WERI-Rb-1 (cell line): ENCODE data around the gene ZNF81.
"Not testable (repeated sequence)": the region's sequence is repeated elsewhere in the genome, so short reads cannot be mapped to it uniquely, and the experiment has no call there.

Source experiments
- DNase-seq: peaks from one replicate; pipeline ENCODE4 v3.0.0-alpha.2; 2020
- H3K27ac ChIP-seq: fragments of 250-450 bp; sonication (Bioruptor Pico); 2 replicates; pipeline ENCODE4 v1.5.1; 2020; ENCODE audit warnings: mild to moderate bottlenecking, moderate library complexity
- H3K27me3 ChIP-seq: fragments of 250-450 bp; sonication (Bioruptor Pico); 2 replicates; pipeline ENCODE4 v1.5.1; 2021; ENCODE audit warnings: mild to moderate bottlenecking, low read depth, moderate library complexity; ENCODE audit not compliant: insufficient read depth, severe bottlenecking
- H3K36me3 ChIP-seq: fragments of 250-450 bp; sonication (Bioruptor Pico); 2 replicates; pipeline ENCODE4 v1.5.1; 2020; ENCODE audit warnings: mild to moderate bottlenecking, moderate library complexity
- H3K4me3 ChIP-seq: 2 replicates; pipeline ENCODE4 v1.5.1; 2011; ENCODE audit warnings: low read depth, mild to moderate bottlenecking, control low read depth, low read length
- H3K9me3 ChIP-seq: fragments of 250-450 bp; sonication (Bioruptor Pico); 2 replicates; pipeline ENCODE4 v1.5.1; 2021; ENCODE audit warnings: mild to moderate bottlenecking, moderate library complexity; ENCODE audit not compliant: severe bottlenecking
- TF ChIP-seq, protein P1 (sequence below): IDR thresholded peaks from 2 replicates; pipeline ENCODE4 v1.5.1; 2011; ENCODE audit warnings: low read depth, mild to moderate bottlenecking, control low read depth, inconsistent platforms, low read length

The ZNF81 gene

DNA sequence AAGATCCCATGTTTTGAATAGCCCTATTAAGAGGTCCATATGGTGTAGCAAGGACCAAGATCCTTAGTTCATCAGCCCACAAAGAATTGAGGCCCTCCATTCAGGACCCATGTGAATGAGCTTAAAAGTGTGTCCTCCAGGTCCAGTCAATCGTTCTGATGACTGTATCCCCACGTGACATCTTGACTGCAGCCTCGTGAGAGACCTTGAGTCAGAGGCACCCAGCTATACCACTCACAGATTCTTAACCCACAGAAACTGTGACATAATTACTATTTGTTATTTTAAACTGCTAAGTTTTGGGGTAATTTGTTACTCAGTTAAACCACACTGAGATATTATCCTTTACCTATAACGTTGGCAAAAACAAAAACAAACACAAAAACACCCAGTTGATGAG, 104.7 kb downstream of the ZNF81 start:
- no peak for DNase-seq
- H3K27ac ChIP-seq: no peak overlapping the region
- no peaks in the 10 kb centered on the region for H3K36me3 ChIP-seq
- H3K4me3 ChIP-seq: no peak overlapping the region
- TF ChIP-seq, protein P1, sequence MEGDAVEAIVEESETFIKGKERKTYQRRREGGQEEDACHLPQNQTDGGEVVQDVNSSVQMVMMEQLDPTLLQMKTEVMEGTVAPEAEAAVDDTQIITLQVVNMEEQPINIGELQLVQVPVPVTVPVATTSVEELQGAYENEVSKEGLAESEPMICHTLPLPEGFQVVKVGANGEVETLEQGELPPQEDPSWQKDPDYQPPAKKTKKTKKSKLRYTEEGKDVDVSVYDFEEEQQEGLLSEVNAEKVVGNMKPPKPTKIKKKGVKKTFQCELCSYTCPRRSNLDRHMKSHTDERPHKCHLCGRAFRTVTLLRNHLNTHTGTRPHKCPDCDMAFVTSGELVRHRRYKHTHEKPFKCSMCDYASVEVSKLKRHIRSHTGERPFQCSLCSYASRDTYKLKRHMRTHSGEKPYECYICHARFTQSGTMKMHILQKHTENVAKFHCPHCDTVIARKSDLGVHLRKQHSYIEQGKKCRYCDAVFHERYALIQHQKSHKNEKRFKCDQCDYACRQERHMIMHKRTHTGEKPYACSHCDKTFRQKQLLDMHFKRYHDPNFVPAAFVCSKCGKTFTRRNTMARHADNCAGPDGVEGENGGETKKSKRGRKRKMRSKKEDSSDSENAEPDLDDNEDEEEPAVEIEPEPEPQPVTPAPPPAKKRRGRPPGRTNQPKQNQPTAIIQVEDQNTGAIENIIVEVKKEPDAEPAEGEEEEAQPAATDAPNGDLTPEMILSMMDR: no peak
- H3K27me3 ChIP-seq: peaks cover 5% of the 10 kb centered on the region
- H3K9me3 ChIP-seq: no peaks in the 10 kb centered on the region

DNA sequence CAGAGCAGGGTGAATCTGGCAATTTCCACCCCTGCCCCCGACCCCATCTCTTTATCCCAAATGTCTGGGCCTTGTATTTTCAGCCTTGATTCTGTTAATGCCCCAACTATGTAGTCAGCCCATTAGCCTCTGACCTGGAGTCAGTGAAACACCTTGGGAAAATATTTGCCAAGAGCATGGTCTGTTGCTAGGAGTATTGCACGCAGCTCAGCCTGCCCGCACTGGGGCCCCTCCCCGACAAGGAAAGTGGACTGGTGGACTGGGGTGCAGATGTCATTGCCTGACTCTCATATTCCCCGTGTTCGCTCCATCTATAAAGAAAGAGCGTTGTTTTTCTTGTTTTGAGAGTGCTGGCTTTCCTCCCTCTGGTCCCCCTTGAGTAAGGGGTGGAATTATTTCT, 118.6 kb downstream of the ZNF81 start:
- H3K27me3 ChIP-seq, H3K27ac ChIP-seq, DNase-seq, H3K9me3 ChIP-seq, H3K4me3 ChIP-seq, H3K36me3 ChIP-seq: not testable (repeated sequence)

DNA sequence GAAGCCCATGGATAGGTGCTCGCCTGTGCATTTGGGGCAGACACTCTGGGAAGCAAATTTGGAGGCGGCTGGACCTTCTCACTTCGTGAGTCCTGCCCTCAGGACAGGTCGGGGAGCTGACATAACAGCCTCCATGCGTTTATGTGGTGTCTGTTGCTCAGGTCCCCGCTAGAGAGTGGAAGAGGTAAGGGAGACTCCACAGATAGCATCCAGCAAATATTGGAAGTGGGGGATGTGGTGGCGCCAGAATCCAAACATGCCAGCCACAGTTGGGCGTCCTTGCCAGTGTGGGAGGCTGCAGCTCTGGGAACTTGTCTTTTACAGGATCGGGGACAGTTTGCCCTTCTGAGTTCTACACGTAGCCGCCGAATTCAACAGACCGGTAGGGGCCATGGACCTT, 119.3 kb downstream of the ZNF81 start:
- Histone ChIP-seq H3K4me3 (no peak overlapping the region), H3K27ac (no peak overlapping the region), H3K9me3 (no peaks in the 10 kb centered on the region), H3K36me3 (no peaks in the 10 kb centered on the region), H3K27me3 (no peaks in the 10 kb centered on the region)
- DNase-seq: no peak
- TF ChIP-seq, protein P1: no peak

DNA sequence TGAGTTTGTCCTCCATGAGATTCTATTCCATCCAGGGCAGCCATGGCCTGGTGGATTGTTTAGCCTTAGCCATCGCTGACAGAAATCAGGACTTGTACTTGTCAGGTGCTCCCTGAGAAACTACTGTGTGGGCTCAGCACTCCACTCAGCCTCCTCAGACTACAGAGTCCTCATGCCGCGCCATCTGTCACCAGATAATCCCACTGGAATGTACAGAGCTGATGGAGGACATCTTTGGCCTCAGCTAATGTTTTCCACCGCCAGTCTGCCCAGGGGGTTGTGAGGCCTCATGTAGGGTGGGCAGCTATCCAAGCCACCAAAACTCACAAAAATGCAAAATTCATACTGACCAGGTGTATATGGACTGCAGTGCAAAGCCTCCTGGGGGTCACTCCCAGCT, 121.5 kb downstream of the ZNF81 start:
- not testable (repeated sequence) for H3K9me3 ChIP-seq, H3K27me3 ChIP-seq, H3K27ac ChIP-seq, H3K36me3 ChIP-seq, H3K4me3 ChIP-seq
- peak; percentile 69 for DNase-seq

DNA sequence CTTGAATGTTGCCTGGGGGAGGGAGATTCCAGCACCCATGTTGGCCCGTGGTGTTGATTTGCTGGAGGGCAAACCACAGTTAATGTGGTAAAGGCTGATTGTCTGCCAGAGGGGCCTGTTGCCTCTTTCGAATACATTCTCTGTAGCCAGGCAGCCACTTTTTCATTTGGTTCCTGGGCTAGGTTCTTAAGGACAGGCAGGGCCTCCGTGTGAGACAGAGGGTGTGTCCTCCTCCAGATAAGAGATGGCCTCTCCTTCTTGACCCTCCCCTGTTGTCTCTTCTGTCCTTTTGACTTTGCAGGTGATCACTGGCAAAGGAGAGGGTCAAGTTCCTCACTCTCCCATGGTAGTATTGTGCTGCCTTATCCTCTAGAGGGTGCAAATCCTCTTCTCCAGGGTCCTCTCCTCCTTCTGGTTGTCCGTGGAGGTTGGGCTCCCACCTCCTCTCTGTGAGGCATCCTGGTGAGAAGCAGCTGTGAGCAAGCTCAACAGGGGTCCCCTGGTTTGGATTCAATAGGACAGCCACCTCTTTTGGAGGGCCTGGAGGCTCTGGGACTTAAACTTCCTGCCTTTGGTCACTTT, 122.2 kb downstream of the ZNF81 start:
- H3K9me3 ChIP-seq: no peaks in the 10 kb centered on the region
- no peak for DNase-seq
- H3K4me3 ChIP-seq: no peak overlapping the region
- H3K36me3 ChIP-seq: no peaks in the 10 kb centered on the region
- no peaks in the 10 kb centered on the region for H3K27me3 ChIP-seq
- no peak overlapping the region for H3K27ac ChIP-seq
- TF ChIP-seq, protein P1: peak; percentile 46; the same call in 1 of the 2 replicates

DNA sequence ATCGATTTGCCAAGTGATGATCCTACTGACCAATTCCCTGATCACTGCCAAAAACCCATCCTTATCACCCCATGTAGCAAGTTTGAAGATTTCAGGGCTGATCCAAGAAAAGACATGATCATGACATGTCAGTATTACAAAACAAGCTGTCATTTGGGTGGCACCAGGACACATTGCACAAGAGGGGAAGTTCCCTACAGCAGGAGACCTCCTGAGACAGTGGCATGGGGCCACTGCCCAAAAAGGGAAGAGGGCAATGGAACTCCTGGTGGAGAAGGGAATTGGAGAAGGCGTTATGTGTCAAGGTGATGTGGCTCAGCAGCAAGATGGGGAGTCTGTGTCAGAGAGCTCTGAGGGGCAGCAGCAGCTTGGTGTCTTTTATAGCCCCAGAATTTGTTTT, 123.7 kb downstream of the ZNF81 start:
- H3K36me3 ChIP-seq: no peaks in the 10 kb centered on the region
- DNase-seq: no peak
- H3K9me3 ChIP-seq: peaks cover under 1% of the 10 kb centered on the region
- TF ChIP-seq, protein P1: no peak
- H3K4me3 ChIP-seq: no peak overlapping the region
- H3K27ac ChIP-seq: no peak overlapping the region
- H3K27me3 ChIP-seq: no peaks in the 10 kb centered on the region

DNA sequence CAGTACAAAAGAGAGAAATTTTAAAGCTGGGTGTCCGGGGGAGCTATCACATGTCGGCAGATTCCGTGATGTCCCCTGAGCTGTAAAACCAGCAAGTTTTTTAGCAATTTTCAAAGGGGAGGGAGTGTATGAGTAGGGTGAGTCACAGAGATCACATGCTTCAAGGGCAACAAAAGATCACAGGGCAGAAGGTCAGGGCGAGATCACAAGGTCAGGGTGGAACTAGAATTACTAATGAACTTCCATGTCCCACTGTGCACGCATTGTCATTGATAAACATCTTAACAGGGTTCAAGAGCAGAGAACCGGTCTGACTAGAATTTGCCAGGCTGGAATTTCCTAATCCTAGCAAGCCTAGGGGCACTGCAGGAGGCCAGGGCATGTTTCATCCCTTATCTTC, 125.1 kb downstream of the ZNF81 start:
- not testable (repeated sequence) for DNase-seq, H3K27me3 ChIP-seq, H3K4me3 ChIP-seq, H3K27ac ChIP-seq, H3K9me3 ChIP-seq, H3K36me3 ChIP-seq

DNA sequence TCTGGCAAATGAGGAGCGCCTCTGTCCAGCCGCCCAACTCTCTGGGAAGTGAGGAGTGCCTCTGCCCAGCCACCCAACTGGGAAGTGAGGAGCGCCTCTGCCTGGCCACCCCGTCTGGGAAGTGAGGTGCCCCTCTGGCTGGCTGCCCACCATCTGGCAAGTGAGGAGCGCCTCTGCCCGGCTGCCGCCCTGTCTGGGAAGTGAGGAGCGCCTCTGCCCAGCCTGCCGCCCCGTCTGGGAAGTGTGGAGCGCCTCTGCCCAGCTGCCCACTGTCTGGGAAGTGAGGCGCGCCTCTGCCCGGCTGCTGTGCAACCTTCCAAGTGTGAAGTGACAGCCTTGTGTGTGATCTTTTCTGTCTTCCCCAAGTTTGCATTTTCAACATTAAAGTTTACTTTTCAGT, 128.8 kb downstream of the ZNF81 start:
- H3K9me3 ChIP-seq, H3K36me3 ChIP-seq, DNase-seq, H3K27ac ChIP-seq, H3K27me3 ChIP-seq, H3K4me3 ChIP-seq: not testable (repeated sequence)
